GM21619 (cell line): ENCODE measurements around the gene SFT2D3.

ENCODE experiments used
- ATAC-seq: cut with Tn5 transposase; IDR thresholded peaks from one replicate; pipeline ENCODE4 v1.9.1; 2021; ENCODE audit not compliant: unreplicated experiment

SFT2D3 gene

GRCh38 chr2:127664065-127664894 is 37.0 kb upstream of the SFT2D3 start:
- ATAC-seq, result no peak

GRCh38 chr2:127664895-127665225 is 36.4 kb upstream of the SFT2D3 start:
- ATAC-seq, result no peak

- no peak for ATAC-seq
Observed at GRCh38 chr2:127665267-127665893, 35.9 kb upstream of the SFT2D3 start.

GRCh38 chr2:127669056-127669455 is 32.2 kb upstream of the SFT2D3 start:
- ATAC-seq, result no peak

- ATAC-seq, result no peak
Observed at GRCh38 chr2:127670055-127670956, 31.0 kb upstream of the SFT2D3 start.

- no peak for ATAC-seq
Observed at GRCh38 chr2:127670957-127671290, 30.4 kb upstream of the SFT2D3 start.

- ATAC-seq, result no peak
Observed at GRCh38 chr2:127671557-127672302, 29.6 kb upstream of the SFT2D3 start.

GRCh38 chr2:127672341-127673224 is 28.7 kb upstream of the SFT2D3 start:
- no peak for ATAC-seq

GRCh38 chr2:127673291-127674069 is 27.8 kb upstream of the SFT2D3 start:
- no peak for ATAC-seq

- ATAC-seq, result no peak
Observed at GRCh38 chr2:127674241-127675209, 26.8 kb upstream of the SFT2D3 start.

GRCh38 chr2:127675331-127676261 is 25.7 kb upstream of the SFT2D3 start, which contains the start of gene LIMS2:
Gene LIMS2 (minus strand): TSS chr2:127675530. CDS start chr2:127675024, 506 bp downstream.
- ATAC-seq, result no peak

GRCh38 chr2:127676906-127677305 is 24.4 kb upstream of the SFT2D3 start:
- ATAC-seq, result no peak

GRCh38 chr2:127678531-127678930 is 22.8 kb upstream of the SFT2D3 start:
- no peak for ATAC-seq

- ATAC-seq, result no peak
Observed at GRCh38 chr2:127678991-127679390, 22.3 kb upstream of the SFT2D3 start.

GRCh38 chr2:127679680-127680361 is 21.5 kb upstream of the SFT2D3 start:
- ATAC-seq, result no peak

GRCh38 chr2:127680706-127681287 is 20.5 kb upstream of the SFT2D3 start:
- no peak for ATAC-seq
